Liver (tissue), 9 donors: ENCODE data around the gene MYO1B. TPM values are rescaled to one million over a fixed set of nuclear protein-coding genes. Genes with fewer than 3 reads are reported as not detected.

ENCODE experiments used
- DNase-seq: peaks from one replicate; pipeline ENCODE4 v3.0.0-alpha.2; 2017; ENCODE audit warnings: low spot score
- H3K27ac ChIP-seq, 2 donors: one replicate each; pipeline ENCODE4 v1.7.0; 2013; ENCODE audit warnings: inconsistent platforms in 2 of 2, low read length in 2 of 2, control low read depth in 1 of 2, low read depth in 1 of 2, mild to moderate bottlenecking in 1 of 2
- H3K27me3 ChIP-seq, 4 donors: one replicate each; pipeline versions ENCODE4 v1.6.1 to v1.7.0; 2013; ENCODE audit warnings: low read length in 3 of 4, inconsistent platforms in 1 of 4, mild to moderate bottlenecking in 1 of 4, moderate library complexity in 1 of 4; ENCODE audit not compliant: control insufficient read depth in 4 of 4, insufficient read depth in 4 of 4
- H3K36me3 ChIP-seq, 4 donors: one replicate each; pipeline versions ENCODE4 v1.6.1 to v1.7.0; 2013; ENCODE audit warnings: low read length in 3 of 4, mild to moderate bottlenecking in 3 of 4, low read depth in 1 of 4, moderate library complexity in 1 of 4; ENCODE audit not compliant: control insufficient read depth in 4 of 4, insufficient read depth in 3 of 4
- H3K4me1 ChIP-seq, 4 donors: one replicate each; pipeline versions ENCODE4 v1.6.1 to v1.7.0; 2013; ENCODE audit warnings: low read length in 3 of 4, mild to moderate bottlenecking in 3 of 4, moderate library complexity in 1 of 4; ENCODE audit not compliant: control insufficient read depth in 4 of 4, insufficient read depth in 4 of 4
- H3K4me3 ChIP-seq, 3 donors: one replicate each; pipeline versions ENCODE4 v1.6.1 to v1.7.0; 2013; ENCODE audit warnings: low read length in 3 of 3, control low read depth in 1 of 3, low read depth in 1 of 3, mild to moderate bottlenecking in 1 of 3
- H3K9ac ChIP-seq, 2 donors: one replicate each; pipeline ENCODE4 v1.7.0; 2013; ENCODE audit warnings: low read length in 2 of 2, mild to moderate bottlenecking in 2 of 2, moderate library complexity in 2 of 2, control low read depth in 1 of 2, low read depth in 1 of 2
- H3K9me3 ChIP-seq, 4 donors: one replicate each; pipeline versions ENCODE4 v1.6.1 to v1.7.0; 2013; ENCODE audit warnings: low read length in 3 of 4; ENCODE audit not compliant: control insufficient read depth in 4 of 4
- CTCF ChIP-seq: fragments of 150-350 bp; IDR thresholded peaks from 2 replicates; pipeline ENCODE4 v1.5.1; 2017; ENCODE audit warnings: improper control_type of control experiment, low read depth, low read length; ENCODE audit not compliant: missing input control
- EGR1 ChIP-seq, 2 donors: IDR thresholded peaks; 2 replicates each; pipeline ENCODE4 v1.6.1; 2016 to 2018; ENCODE audit warnings: antibody characterized with exemption in 2 of 2, low read depth in 2 of 2
- FOXA1 ChIP-seq: IDR thresholded peaks from 2 replicates; pipeline ENCODE4 v1.6.1; 2016; ENCODE audit warnings: antibody characterized with exemption
- FOXA2 ChIP-seq: IDR thresholded peaks from 2 replicates; pipeline ENCODE4 v1.6.1; 2016; ENCODE audit warnings: antibody characterized with exemption
- GABPA ChIP-seq, 2 donors: IDR thresholded peaks in 1 of 2; conservative IDR thresholded peaks in 1 of 2; 2 replicates each; pipeline ENCODE4 v1.6.1; 2016; ENCODE audit warnings: antibody characterized with exemption in 2 of 2, mild to moderate bottlenecking in 1 of 2, moderate library complexity in 1 of 2
- HNF4A ChIP-seq, 2 donors: conservative IDR thresholded peaks; 2 replicates each; pipeline ENCODE4 v1.6.1; 2016; ENCODE audit warnings: antibody characterized with exemption in 2 of 2, mild to moderate bottlenecking in 2 of 2
- HNF4G ChIP-seq: IDR thresholded peaks from 2 replicates; pipeline ENCODE4 v1.6.1; 2016; ENCODE audit warnings: antibody characterized with exemption
- JUND ChIP-seq, 2 donors: IDR thresholded peaks; 2 replicates each; pipeline ENCODE4 v1.6.1; 2016; ENCODE audit warnings: antibody characterized with exemption in 2 of 2
- MAX ChIP-seq: IDR thresholded peaks from 2 replicates; pipeline ENCODE4 v1.6.1; 2016; ENCODE audit warnings: antibody characterized with exemption
- NR2F2 ChIP-seq: IDR thresholded peaks from 2 replicates; pipeline ENCODE4 v1.6.1; 2016; ENCODE audit warnings: antibody characterized with exemption
- RAD21 ChIP-seq, 2 donors: IDR thresholded peaks; 2 replicates each; pipeline ENCODE4 v1.6.1; 2016; ENCODE audit warnings: antibody characterized with exemption in 2 of 2, mild to moderate bottlenecking in 2 of 2
- RXRA ChIP-seq, 2 donors: IDR thresholded peaks; 2 replicates each; pipeline ENCODE4 v1.6.1; 2017 to 2018; ENCODE audit warnings: antibody characterized with exemption in 2 of 2, mild to moderate bottlenecking in 1 of 2
- SP1 ChIP-seq: IDR thresholded peaks from 2 replicates; pipeline ENCODE4 v1.6.1; 2018; ENCODE audit warnings: antibody characterized with exemption, mild to moderate bottlenecking
- TAF1 ChIP-seq: conservative IDR thresholded peaks from 2 replicates; pipeline ENCODE4 v1.6.1; 2016; ENCODE audit warnings: antibody characterized with exemption, mild to moderate bottlenecking
- YY1 ChIP-seq: IDR thresholded peaks from 2 replicates; pipeline ENCODE4 v1.6.1; 2016; ENCODE audit warnings: antibody characterized with exemption, mild to moderate bottlenecking
- ZBTB33 ChIP-seq: IDR thresholded peaks from 2 replicates; pipeline ENCODE4 v1.6.1; 2016; ENCODE audit warnings: antibody characterized with exemption
- WGBS: extraction: QIAGEN DNeasy Blood & Tissue Kit; methylation state at CpG from one replicate; pipeline ENCODE4 v1.1.7; 2013; 5-methylcytosine and 5-hydroxymethylcytosine counted together
- polyA plus RNA-seq, 2 donors: library from polyadenylated mRNA; stranded (reverse) in 1 of 2; unstranded in 1 of 2; fragments of 200-250 nt in 1 of 2; fragments of >200 nt in 1 of 2; fragmentation: Nextera tagmentation in 1 of 2; extraction: Ambion mirVana in 1 of 2; gene quantifications; one replicate each; pipeline versions ENCODE4 v1.2.1 to v1.2.3, GENCODE V29; 2013 to 2015
- total RNA-seq, 2 donors: library from RNA; depleted of rRNA; stranded (reverse); fragments of >200 nt; gene quantifications; one replicate each; pipeline ENCODE4 v1.2.3, GENCODE V29; 2014
- TF ChIP-seq, protein P1 (sequence below): IDR thresholded peaks from 2 replicates; pipeline ENCODE4 v1.6.1; 2016; ENCODE audit warnings: antibody characterized with exemption
- TF ChIP-seq, protein P2 (sequence below): IDR thresholded peaks from 2 replicates; pipeline ENCODE4 v1.6.1; 2016; ENCODE audit warnings: antibody characterized with exemption, mild to moderate bottlenecking
- donor health status: healthy.
- donor health status: healthy.
- donor health status: healthy.
- donor health status: healthy.
- donor health status: healthy.

Gene MYO1B
- total and polyA plus RNA-seq, 4 donors: 66.5 to 434 (median 117) TPM

GRCh38 chr2:191351921-191352320 lies 106.7 kb downstream of the MYO1B start:
- Histone ChIP-seq H3K9me3 (no peaks in the 10 kb centered on the region), H3K9ac (no peak overlapping the region), H3K27me3 (no peaks in the 10 kb centered on the region), H3K4me3 (no peak overlapping the region), H3K36me3 (peaks cover 4 to 53% (median 32%) of the 10 kb centered on the region in 4 donors), H3K4me1 (peaks cover 0 to 6% (median 0%) of the 10 kb centered on the region in 4 donors), H3K27ac (no peak overlapping the region)
- DNase-seq: no peak
- WGBS: 95% methylated on average over 2 of the region's 2 CpGs
- TF ChIP-seq EGR1 (IDR thresholded peaks at IDR 0.05; ENCODE audit: low read depth in 2 of 2) (no peak), YY1 (no peak), NR2F2 (no peak), MAX (no peak), JUND (IDR thresholded peaks at IDR 0.05) (no peak), ZBTB33 (no peak), CTCF (no peak), FOXA2 (no peak), RXRA (IDR thresholded peaks at IDR 0.05) (no peak), TAF1 (no peak), RAD21 (IDR thresholded peaks at IDR 0.05) (no peak), SP1 (no peak)
- TF ChIP-seq, protein P1, sequence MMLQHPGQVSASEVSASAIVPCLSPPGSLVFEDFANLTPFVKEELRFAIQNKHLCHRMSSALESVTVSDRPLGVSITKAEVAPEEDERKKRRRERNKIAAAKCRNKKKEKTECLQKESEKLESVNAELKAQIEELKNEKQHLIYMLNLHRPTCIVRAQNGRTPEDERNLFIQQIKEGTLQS: no peak

DNA sequence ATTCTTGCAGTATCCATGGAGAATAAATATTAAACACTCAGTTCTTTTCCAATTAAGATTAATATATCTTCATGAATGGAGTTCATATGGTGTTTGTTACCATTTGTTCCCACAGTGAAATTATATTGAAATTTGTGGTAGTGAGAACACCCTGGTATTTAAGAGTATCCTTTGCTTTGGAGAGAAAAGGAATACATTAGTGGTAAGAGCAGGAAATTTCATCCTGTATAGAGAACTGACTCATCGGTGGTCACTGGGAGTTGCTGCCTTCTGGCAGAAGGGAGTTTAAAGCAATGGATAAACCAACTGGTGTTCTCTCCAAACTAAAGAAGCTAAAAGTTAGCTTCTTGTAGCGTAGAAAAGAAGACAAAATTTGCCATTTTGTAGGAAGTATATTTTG lies 107.3 kb downstream of the MYO1B start:
- no peak overlapping the region for H3K4me3 ChIP-seq
- TF ChIP-seq GABPA (IDR thresholded peaks at IDR 0.05 in 1 of 2, conservative IDR thresholded peaks at IDR 0.05 in 1 of 2): no peak
- no peak for TF ChIP-seq CTCF
- no peak for TF ChIP-seq NR2F2
- no peak for TF ChIP-seq RXRA (IDR thresholded peaks at IDR 0.05)
- TF ChIP-seq JUND (IDR thresholded peaks at IDR 0.05): no peak
- no peak for TF ChIP-seq RAD21 (IDR thresholded peaks at IDR 0.05)
- TF ChIP-seq FOXA1: no peak
- no peak for TF ChIP-seq YY1
- TF ChIP-seq, protein P2, sequence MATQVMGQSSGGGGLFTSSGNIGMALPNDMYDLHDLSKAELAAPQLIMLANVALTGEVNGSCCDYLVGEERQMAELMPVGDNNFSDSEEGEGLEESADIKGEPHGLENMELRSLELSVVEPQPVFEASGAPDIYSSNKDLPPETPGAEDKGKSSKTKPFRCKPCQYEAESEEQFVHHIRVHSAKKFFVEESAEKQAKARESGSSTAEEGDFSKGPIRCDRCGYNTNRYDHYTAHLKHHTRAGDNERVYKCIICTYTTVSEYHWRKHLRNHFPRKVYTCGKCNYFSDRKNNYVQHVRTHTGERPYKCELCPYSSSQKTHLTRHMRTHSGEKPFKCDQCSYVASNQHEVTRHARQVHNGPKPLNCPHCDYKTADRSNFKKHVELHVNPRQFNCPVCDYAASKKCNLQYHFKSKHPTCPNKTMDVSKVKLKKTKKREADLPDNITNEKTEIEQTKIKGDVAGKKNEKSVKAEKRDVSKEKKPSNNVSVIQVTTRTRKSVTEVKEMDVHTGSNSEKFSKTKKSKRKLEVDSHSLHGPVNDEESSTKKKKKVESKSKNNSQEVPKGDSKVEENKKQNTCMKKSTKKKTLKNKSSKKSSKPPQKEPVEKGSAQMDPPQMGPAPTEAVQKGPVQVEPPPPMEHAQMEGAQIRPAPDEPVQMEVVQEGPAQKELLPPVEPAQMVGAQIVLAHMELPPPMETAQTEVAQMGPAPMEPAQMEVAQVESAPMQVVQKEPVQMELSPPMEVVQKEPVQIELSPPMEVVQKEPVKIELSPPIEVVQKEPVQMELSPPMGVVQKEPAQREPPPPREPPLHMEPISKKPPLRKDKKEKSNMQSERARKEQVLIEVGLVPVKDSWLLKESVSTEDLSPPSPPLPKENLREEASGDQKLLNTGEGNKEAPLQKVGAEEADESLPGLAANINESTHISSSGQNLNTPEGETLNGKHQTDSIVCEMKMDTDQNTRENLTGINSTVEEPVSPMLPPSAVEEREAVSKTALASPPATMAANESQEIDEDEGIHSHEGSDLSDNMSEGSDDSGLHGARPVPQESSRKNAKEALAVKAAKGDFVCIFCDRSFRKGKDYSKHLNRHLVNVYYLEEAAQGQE: no peak
- no peak for TF ChIP-seq ZBTB33
- TF ChIP-seq, protein P1: no peak
- TF ChIP-seq HNF4A (conservative IDR thresholded peaks at IDR 0.05): no peak
- TF ChIP-seq MAX: no peak
- no peak for TF ChIP-seq EGR1 (IDR thresholded peaks at IDR 0.05; ENCODE audit: low read depth in 2 of 2)
- TF ChIP-seq FOXA2: no peak
- no peak for TF ChIP-seq TAF1
- TF ChIP-seq HNF4G: no peak
- TF ChIP-seq SP1: no peak
- H3K9me3 ChIP-seq: no peaks in the 10 kb centered on the region
- peaks cover 0 to 12% (median 5%) of the 10 kb centered on the region in 4 donors for H3K4me1 ChIP-seq
- DNase-seq: no peak
- 91% methylated on average over 2 of the region's 2 CpGs for WGBS
- no peak overlapping the region for H3K9ac ChIP-seq
- H3K27me3 ChIP-seq: no peaks in the 10 kb centered on the region
- no peak overlapping the region for H3K27ac ChIP-seq
- peaks cover 4 to 51% (median 30%) of the 10 kb centered on the region in 4 donors for H3K36me3 ChIP-seq
